Measurements from ENCODE around the gene DUSP14.

The DUSP14 gene

DNA sequence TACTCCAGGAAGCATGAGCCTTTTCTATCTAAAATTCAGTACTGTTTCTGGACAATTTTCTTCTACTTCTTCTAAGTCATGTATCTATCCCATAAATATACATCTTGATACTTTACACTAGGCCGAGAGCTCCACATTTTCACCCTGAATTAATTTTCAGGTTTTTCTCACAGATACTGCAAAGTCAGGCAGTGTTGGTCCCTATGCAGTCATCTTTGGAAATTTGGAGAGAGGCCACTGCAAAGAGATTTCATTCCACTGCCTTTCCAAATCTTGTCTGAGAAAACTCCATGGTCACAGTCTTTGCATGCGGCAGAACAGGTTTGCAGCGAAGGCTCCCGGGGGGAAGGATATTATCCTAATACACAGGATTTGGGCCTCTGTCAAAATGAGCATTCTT, 28.2 kb downstream of the DUSP14 start:
- DNase-seq, result no peak

DNA sequence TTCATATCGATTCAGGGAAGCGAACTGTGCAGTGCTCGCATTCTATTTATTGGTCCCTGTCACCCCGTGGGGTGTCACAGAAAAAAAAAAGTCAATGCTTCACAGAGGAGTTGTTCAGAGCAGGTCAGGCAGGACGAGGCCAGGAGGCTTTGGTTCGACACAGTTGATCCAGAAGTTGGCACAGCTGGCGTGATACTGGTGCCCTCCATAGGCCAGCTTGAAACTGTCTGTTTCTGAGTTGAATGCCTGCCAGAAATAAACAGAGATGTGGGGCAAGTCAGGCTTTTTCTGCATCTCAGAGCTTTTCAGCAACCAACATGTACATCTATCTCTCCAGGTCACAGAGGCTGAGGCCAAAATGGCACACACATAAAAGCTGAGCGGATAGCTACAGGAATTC, 29.1 kb downstream of the DUSP14 start:
- DNase-seq, result no peak

DNA sequence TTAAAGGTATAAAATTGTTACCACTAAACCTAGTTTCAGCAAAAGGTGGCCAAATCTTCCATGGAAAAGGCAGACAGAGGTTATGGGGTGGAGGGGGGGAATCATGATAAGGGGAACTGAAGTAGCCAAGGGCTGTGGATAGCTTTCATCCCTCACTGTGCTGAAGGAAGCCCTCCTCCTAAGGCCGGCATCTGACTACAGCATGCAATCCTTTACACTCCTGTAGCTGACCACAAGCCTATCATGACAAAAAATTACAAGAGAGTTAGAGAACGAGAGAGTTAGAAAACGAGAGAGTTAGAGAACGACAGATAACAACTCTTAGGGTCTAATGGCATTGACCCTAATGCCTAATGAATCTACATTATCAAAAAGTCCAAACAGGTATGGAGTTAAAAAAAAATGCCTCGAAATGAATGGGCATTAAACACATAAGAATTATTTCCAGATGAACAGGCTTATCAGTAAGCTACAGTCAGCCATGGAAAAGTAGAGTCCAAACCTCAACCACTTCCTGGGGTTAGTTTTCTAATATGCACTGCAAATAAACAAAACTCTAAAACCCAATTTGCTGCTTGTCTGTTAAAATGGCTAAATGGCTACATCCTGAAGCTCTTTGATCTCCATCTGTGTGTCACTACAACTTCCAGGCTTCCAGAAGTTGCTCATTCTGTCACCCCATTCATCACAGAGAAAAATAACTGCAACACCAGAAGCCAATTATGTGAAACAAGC, 29.7 kb downstream of the DUSP14 start:
- DNase-seq, result no peak

DNA sequence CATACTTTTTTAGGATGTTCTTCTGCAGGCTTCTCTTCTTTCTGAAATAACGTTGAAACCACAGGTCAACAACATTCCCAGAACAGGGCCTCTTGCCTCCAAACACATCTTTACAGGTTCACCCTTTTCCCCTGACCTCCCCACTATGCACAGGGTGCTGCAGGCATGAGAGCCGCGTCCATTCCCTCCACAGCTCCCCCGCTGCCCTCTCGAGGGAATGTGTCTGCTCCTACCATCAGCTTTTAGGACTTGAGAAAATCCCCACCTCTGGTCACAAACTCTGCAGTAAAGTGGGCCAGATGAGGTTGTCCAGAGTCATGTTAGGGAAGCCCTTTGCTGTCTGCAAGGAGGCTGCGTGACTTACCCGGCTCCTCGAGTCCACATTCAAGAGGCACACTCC, 30.5 kb downstream of the DUSP14 start:
- DNase-seq, result no peak

DNA sequence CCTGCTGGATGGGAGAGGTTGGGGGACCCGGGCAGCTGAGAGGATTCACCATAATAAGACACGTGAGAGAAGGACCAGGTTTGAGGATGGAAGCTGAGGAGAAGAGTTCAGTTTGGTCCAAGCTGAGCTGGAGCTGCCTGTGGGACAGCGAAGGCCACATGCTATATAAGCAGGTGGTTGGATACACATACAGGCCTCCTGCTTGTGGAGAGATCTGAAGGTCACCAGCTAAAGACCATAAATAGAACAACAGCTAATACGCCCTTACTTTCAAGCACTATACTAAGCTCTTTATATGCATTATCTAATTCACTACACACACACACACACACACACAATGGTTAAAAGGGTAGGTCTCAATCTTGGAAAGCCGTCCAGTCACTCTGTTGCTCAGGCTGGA, 32.1 kb downstream of the DUSP14 start:
- no peak for DNase-seq

GRCh38 chr17:37523715-37524219, 34.1 kb downstream of the DUSP14 start:
- DNase-seq, result no peak

DNA sequence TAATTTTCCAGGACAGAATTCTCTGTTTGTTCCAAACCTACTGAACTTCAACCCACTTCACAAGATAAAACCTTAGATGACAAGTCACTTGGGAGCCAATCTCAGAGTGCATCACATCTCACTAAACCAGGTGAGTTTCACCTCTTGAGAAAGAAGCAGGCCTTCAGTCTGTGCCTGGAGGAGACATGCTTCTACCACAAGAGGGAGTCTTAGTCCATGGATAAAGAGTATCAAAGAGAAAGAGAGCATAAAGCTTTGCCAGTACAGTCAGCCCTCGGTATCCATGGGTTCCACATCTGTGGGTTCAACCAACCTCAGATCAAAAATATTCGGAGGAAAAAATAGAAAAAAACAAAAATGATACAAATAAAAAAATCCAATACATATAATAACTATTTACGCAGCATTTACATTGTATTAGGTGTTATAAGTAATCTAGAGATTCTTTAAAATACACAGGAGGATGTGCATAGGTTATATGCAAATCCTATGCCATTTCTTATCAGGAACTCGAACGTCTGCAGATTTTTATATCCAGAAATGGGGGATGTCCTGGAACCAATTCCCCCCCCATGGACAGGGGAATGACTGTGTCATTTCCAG, 37.7 kb downstream of the DUSP14 start:
- peak; percentile 56 for DNase-seq

DNA sequence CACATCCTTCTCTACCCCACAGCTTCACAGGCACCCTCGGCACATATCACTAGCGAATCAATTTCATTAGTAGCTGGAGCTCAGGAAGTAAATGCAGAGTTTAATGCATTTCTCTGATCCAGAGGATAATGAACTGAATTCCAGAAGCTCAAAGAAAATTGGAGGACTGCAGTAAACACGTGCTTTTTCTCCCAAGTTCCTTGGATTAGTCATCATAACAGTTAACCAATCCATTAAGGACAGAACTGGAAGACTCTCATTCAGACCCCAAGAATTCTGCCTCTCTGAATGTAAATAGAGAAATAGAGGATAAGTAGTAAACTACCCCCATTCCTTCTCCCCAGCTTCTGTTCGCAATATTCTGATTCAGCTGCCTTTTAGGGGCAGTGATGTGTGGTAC, 40.7 kb downstream of the DUSP14 start:
- no peak for DNase-seq

GRCh38 chr17:37532756-37533155, 43.1 kb downstream of the DUSP14 start:
- DNase-seq, result no peak

- no peak for DNase-seq
Measured at GRCh38 chr17:37535906-37536305, 46.2 kb downstream of the DUSP14 start.

DNA sequence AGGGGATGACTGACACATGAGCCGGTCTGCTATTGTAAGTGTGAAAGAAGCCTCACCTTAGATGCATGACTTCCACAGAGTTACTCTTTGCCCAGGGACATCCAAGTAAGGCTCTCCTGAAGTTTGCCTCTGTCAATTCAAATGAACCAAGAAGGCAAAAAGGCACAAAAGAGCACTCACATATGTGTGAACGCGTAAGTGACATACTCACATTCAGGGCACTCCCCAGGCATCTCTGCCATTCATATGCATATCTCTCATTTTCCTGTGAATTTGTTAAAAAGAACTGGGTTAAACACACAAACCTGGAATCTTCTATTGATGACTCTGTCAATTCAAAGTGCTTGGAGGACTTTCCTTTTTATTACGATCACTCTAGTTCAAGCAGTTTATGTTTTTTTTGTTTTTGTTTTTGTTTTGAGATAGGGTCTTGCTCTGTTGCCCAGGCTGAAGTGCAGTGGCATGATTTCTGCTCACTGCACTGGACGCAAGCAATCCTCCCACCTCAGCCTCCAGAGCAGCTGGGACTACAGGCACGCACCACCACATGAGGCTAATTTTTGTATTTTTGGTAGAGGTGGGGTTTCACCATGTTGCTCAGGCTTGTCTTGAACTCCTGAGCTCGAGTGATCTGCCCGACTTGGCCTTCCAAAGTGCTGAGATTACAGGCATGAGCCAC, 49.4 kb downstream of the DUSP14 start:
- no peak for DNase-seq

DNA sequence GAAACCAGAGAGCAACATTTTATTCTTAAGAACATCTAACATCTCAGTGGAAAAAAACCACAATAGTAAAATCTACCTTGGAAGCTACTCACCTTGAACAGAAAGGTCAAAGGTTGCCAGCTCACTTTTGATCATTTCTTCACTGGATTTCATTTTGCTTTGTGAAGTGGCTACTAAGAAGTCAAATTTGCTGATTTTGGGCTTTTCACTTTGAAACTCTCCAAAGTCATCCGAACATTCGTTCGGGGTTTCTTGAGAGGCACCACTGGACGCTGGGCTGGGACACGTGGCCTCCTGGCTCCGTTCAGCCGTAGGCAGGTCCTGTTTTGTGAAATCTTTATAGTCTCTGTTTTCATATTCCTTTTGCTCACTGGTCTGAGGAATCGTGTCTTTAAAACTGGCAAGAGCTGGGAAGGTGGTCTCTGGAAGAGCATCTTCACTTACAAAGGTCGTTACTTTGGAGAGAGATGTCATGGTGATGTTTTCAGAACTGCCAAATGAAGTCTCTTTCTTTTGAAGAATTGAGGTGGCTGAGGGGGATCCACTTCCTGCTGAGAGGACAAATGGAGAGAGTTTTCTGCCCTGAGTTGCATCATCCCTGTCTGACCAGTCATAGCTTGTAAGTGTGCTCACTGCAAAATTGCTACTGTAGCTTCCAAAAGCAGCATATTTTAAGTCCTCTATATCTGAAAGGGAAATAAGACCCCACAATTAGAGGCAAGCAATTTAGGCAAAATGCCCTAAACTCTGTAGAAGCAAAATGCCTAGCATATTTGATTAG, 52.4 kb downstream of the DUSP14 start:
- DNase-seq, result no peak

DNA sequence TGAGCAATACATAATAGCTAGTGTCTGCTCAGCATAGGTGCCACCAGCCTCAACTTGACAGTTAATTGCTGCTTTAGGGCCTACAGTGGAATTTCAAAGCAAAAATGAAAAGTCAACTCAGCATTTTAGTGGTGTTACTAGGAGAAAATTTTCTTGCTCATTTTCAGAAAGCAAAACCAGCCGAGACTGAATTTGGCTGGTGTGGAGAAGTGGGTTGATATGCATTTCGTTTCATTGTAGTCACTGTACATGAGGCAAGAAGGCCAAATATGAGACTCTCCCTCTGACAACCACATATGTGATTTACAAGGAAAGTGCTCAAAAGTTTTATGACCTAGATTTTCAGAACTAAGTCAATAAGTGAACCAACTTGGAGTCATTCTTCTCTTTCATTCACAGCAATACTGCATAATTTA, 54.0 kb downstream of the DUSP14 start:
- DNase-seq, result no peak

DNA sequence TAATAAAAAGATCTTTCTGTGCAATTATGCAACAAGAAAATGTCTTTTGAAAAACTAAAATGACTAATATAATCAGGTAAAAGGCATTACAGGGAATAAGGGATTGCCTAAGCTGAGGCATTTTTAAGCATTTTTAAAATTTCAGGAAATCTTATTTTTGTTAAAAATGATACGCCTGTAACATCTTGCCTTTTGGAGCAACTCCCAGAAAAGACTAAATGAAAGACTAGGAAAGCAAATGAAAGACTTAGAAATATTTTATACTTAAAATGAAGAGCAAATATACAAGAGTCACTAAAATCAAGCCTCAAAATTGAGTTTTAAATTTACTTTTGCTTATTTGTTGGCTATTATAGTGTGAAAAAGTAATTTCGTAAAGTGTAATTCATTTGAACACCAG, 55.8 kb downstream of the DUSP14 start:
- no peak for DNase-seq

DNA sequence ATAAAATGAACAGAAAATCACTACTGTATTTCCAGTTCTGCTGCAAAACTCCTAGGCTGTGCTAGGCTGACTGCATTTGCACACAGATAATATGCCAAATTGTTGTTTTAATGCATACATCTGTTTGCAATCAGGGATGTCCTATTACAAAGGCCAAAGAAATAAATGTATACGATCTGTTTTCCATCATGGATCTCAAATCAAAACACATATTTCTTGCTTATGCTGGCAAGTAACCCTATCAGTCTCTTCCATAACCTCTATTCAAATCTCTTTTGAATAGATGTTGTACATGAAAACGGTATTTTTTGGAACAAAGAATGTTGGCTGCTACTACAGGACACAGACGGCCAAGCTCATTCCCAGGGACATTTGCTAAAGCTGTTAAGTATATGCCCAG, 56.6 kb downstream of the DUSP14 start:
- DNase-seq, result no peak

DNA sequence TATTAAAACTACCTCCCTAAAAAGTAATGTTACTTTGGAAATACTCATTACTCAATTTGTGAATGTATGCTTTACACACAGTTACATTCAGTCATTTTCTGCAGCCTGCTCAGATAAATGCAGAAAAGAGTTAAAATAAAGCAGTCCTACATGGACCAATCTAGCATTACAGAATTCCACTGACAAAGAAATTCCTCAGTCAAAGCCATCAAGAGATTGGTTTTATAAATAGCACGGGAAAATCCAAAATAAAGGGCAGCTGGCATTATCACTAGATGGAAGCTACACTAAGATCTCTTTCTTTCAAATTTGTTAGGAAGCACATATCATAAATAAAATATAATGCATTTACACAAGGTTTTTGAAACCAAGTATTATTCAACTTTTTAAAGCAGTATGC, 58.3 kb downstream of the DUSP14 start:
- no peak for DNase-seq

GRCh38 chr17:37551788-37552187, 62.1 kb downstream of the DUSP14 start:
- no peak for DNase-seq

DNA sequence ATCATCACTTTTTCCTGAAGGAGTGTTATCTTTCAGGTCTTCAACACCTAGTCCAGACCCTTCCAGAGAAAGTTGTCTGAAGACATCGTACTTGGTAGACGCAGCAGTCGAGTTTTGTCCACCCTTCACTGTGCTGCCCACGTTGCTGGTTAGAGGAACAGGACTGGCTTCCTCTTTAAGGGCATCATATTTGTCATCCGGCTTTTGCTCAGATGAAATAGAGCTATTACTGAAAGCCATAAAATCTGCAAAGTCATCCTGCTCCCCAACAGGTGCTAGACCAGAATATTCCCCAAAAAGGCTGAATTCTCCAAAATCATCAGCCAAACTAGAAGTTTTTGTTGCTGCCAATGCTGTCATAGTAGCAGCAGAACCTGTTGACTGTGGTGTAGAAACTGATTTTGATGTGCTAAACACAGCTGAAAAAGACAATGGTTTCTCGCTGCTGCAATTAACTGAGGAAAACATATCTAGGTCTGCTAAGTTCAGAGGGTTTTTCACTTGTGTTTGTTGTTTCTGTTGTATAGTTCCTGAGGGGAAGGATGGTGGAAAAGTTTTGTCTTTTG, 63.8 kb downstream of the DUSP14 start:
- DNase-seq, result no peak

DNA sequence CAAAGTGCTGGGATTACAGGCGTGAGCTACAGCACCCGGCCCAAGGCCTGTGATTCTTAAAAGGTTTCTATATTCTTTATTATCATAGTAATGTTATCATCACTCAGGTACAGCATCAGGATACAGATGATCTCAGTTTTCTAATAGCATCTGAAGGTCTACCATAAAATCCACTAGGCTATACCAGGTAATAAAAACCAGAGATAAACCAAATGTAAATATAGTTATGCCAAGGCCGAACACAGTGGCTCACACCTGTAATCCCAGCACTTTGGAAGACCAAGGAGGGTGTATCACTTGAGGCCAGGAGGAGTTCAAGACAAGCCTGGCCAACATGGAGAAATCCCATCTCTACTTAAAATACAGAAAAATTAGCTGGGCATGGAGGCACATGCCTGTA, 65.7 kb downstream of the DUSP14 start:
- DNase-seq, result no peak

DNA sequence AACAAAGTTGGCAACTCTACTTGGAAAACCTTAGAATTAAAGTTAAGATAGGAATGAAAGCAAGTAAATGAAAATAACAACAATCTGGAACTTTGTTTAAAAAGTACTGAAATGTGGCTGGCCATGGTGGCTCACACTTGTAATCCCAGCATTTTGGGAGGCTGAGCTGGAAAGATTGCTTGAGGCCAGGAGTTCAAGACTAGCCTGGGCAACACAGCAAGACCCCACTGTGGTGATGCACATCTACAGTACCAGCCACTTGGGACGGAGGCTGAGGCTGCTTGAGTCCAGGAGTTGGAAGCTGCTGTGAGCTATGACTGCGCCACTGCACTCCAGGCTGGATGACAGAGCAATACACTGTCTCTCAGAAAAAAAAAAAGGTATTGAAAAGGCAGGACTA, 67.8 kb downstream of the DUSP14 start:
- DNase-seq, result no peak

DNA sequence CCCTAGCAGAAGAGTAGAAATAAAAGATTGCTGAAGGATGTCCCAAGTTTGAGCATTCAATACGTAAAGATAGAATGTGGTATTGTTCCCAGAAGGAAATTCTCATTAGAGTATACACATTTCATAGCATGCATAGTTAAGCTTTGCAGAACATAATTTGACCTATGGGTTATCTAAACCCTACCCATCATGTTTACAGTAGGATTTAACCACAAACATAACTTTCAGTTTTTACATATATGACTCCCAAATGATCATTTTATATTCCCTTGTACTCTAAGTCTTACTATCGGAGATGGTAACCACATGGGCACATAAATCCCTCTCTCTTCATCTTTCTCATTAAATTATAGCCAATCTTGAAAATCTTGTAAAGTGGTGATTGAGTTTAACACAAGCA, 68.6 kb downstream of the DUSP14 start:
- no peak for DNase-seq

DNA sequence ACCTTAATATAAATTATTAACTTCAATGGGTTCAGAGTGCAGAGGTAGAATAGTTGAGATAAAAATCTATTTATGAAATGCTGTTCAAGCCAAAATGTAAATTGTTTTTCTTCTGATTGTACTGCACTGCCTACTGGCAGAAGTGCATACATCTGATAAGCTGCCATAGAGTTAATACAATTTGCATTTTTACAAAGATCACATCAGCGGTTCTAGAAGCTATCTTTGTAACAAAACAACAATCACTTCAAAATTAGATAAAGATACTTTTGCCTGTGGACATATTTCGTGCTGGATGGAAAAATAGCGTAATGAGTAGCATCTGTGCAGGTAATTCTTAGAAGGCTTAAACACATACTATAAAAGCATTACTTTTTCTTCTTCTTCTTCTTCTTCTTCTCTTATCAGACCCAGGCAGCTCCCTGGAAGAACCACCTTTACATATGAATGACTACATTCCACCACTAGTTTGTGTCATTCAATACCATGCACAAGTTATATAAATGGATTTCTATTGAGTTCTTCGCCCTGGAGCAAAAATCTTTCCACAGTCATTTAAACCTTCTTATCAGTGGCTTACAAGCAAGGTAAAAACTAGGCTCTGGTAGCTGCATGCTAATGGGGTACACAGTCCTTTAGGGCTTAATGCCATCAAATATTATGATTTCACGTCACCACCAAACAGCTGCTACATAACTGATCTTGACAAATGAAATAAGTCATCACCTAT, 72.5 kb downstream of the DUSP14 start:
- DNase-seq, result no peak
